ENCODE data around the gene PTPRM.

Gene PTPRM

DNA sequence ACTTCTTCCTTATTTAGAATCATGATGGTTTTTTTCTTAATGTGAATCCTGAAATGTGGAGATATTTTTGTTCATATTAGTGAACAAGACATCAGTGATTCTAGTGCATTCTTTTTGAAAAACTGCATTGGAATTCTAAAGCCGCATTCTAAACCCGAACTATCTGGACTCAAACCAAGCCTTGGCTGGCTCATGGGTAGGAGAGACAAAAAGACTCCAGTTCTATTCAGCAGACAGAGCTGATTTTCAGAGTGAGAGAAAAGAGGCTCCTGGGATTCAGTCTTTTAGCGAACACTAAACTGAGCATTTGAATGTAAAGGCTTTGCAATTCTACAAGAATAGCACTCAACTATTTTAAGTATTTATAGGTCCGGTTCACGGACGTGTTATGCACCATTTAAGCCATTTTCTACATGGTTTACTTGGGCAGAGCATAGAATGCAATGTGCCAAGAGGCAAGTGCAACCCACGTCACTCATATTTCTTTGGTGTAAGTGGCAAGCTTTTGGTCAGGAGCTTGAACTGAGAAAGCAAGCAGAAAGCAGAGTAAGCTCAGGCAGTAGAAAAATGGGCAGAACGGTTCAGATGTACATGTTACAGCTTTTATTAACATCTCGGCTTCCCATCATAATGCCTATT lies 814.8 kb downstream of the PTPRM start:
- DNase-seq = no peak

DNA sequence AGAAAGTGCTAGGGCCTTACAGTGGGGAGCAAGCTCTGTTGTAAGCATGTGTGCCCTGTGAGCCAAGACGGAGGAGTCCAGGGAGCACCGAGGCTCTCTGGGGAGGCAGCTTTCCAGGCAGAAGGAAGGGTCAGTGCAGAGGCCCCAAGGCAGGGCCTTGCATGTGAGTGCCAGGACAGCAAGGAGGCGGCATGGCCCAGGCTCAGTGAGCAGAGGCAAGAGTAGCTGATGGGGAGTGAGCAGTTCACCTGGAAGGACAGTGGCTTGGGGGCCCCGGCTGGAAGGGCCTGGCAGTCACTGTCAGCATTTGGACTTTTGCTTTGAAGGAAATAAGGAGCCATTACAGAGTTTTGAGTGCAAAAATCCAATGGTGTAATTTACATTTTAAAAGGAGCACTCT lies 818.3 kb downstream of the PTPRM start:
- DNase-seq = no peak

DNA sequence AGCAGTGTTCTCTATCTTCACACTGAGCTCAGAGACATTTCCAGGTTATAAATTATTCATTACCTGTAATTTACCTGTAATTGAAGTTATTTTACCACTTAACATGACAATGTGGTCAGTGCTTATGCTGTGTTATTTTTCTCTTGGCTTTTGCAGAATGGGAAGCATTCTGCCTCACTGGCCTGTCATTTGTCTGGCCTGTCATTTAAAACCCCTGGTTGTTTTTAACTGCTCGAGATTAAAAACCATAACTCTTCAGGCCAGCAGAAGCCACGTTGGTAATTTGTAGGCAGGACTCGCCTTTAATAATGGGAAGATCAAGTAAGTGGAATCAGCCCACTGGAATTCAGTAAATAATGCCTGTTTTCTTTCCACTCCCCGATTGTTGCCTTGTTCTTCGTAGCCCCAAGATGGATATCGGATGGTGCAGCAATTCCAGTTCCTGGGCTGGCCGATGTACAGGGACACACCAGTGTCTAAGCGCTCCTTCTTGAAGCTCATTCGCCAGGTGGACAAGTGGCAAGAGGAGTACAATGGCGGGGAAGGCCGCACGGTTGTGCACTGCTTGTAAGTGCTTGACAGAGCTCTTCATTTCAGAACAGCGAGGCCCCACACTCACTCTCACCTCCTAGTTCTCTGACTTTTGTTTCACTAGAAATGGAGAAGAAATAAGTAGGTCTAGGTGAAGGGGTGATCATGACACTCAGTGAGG lies 819.7 kb downstream of the PTPRM start:
- no peak for DNase-seq

DNA sequence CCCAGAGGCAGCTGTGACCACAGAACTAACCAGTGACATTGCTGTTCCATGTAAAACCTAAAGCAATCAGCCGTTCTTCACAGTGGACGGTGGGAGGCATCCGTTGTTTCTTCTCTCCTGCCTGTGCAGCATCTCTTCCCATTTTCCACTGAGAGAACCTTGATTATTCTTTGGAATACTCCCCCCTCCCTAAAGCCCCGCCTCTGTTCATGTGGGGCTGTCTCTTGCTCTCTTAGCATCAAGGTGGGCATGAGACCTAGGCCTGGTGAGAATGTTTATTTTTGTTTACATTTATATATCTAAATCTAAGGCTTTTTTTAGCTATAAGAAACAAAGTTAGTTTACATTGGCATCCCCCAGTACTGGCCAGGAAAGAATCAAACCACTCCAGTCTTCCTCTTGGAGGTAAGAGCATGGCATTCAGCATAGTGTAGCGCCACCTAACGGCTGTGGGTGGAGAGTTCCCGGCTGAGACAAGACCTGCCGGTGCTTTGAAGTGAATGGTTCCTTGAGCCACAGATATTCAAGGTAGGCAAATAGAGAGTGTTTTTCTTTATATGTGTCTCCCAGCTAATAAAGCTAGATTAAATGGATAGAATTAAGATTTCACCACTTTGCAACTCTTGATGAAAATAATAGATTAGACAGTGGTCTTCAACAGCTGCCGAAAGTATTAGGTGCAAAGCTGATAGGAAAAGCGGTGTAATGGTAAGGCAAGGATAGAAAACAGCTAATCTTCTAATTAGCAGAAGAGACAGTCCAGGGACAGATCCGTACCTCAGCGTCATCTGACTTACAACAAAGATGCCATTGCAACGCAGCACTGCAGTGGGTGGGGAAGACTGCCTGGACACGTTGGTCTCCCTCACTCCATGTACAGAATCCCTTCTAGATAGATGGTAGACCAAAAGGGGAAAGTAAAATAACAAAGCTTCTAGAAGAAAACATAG lies 822.5 kb downstream of the PTPRM start:
- DNase-seq = peak; percentile 35

DNA sequence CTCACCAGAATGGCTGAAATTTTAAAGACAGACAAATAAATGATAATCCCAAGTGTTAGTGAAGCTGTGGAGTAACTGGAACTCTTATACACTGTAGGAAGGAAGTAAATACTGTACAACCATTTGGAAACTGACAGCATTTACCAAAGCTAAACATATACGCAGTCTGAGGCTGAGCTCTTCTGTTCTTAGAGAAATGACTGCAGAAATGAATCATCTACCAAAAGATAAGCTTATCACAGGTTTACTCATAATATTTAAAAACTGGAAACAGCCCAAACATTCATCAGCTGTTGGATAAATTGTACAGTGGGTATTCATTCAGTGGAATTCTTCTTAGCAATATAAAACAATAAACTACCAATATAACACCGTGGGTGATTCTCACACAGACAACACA lies 824.0 kb downstream of the PTPRM start:
- no peak for DNase-seq

DNA sequence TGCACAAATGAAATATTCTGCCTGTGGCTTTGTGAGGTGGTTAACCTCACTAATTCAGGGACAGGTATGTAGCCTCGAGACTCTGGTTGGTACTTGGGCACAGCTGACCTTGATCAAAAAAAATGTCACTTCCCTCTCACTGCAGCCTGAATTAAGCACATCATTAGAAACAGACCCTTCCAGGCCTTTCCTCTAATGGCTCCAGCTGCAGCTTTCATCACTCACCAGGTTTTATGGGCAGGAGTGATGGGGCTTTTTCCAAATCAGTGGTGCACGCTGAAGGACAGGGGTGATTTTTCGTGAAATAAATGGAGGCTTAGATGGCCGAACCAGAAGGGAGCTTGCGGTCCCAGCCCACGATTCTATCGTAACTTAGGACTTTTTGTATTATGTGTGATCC lies 829.1 kb downstream of the PTPRM start:
- DNase-seq = no peak

DNA sequence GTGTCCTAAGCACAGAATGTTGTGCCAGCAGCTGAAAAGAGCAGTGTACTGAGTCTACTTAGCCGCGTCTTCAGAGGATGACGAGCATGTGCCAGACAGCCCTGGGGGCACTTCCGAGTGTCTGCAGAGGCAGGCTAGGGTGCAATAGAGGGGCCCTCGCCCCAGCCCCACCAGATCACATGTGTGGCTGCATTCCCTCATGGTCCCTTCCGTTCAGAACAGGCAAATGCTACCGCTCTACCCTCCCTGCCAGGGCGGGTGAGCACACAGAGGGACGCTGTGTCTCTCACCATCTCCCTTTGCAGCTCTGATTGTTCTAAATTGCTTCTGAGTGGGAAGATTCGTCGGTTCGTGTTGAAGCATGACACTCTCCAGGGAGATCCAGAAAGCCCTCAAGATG lies 829.9 kb downstream of the PTPRM start:
- no peak for DNase-seq

DNA sequence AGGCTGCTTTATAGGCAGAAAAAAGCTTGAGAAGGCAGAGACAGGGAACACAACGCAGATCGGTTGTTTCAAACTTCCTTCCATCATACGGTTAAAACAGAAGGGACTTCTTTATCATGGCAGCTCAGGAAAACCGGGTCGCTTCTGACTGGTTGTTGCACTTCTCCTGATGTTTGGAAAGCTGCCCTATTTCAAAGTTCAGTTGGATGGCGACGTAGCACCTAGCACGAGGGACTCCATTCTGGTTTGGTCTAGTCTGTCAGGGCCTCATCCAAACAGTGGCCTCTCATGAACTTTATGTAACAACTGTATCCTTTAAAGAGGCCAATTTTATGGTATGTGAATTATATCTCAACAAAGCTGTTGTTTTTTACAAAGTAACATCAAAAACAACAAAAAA lies 832.0 kb downstream of the PTPRM start:
- no peak for DNase-seq

DNA sequence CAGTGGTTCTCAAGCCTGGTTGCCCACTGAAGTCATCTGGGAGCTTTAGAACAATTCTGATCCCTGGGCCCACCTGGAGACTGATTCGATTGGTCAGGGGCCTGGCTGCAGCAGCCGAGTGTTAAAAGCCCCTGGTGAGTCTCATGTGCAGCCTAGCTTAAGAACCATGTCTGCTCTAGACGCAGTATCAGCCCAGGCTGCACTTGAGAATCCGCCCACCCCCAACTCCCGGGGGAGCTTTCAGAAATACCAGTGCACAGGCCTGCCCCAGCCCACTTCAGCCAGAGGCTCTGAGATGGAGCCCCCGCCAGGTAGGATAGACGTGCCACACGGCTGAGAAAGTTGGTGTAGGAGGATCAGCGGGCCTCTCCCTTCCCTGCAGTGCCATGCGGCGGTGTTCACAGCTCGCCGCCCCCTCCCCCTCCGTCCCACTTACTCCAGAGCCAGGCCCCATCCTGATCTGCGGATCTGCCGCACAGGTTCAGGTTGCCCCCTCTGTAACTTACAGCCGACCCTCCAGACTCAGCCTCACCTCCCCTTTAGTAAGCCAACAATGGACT lies 833.2 kb downstream of the PTPRM start:
- DNase-seq = no peak

DNA sequence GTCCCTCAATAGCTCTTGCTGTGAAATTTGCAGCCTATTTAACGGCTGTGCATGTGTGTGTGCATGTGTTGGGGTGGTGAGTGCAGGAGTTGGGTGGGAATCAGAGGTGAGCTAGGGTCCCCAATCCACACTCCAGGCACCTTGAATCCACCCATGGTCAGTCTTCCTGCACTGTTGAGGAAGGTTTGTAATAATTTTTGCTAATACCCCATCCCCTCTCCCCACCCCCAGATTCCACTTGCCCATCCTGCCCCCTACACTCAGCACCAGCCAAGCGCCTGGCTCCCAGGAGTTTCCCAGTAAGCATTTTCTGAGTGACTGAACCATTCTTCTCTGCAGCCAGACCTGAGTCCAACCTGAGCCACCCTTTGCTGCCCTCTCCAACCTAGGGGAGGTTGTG lies 833.7 kb downstream of the PTPRM start:
- DNase-seq = no peak

DNA sequence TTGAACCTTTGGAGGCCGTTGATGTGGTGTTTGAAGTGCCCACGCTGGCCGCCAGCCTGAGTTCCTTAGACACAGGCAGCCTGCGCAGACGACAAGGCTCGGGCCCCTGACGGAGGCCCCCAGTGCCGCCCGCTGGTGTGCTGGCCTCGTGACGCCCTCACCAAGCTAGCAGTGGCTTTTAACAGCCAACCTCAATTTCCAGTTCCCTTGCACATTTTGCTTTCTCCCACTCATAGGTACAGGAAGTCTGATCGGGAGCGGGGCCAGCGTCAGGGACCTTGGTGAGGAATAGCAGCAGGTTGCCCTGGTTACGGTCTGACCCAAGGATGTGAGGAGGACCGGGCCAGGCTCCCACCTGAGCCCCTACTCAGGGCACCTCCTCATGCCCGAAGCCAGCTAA lies 834.5 kb downstream of the PTPRM start:
- no peak for DNase-seq

DNA sequence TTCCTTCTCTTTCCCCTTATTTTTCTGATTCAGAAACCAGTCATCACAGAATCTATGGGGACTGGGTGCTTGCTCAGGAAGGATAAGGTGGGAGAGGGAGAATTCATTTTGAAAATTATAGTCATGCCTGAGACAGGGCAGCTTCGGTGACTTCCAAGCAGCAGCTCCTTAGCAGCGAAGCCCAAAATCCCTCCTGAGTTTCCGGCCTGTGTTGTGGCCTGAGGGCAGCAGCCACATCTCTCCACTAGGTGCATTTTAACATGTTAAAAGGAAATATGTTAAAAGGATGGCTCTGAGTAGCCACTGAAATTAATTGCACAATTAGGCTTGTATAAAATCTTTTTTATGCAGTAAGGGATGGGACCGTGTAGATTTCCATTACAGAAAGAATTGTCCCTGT lies 835.1 kb downstream of the PTPRM start:
- DNase-seq = no peak

DNA sequence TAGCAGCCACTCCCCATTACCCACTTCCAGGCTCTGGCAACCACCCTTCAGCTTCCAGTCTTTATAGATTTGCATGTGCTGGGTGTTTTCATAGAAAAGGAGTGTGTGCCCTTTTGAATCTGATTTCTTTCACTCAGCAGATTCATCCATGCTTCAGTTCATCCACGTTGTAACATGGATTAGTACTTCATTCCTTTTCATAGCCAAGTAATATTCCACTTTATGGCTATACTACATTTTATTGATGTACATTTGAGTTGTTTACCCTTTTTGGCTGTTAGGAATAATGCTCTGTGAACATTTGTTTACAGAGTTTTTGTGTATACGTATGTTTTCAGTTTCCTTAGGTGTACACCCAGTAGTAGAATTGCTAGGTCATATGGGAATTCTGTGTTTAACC lies 836.6 kb downstream of the PTPRM start:
- no peak for DNase-seq

DNA sequence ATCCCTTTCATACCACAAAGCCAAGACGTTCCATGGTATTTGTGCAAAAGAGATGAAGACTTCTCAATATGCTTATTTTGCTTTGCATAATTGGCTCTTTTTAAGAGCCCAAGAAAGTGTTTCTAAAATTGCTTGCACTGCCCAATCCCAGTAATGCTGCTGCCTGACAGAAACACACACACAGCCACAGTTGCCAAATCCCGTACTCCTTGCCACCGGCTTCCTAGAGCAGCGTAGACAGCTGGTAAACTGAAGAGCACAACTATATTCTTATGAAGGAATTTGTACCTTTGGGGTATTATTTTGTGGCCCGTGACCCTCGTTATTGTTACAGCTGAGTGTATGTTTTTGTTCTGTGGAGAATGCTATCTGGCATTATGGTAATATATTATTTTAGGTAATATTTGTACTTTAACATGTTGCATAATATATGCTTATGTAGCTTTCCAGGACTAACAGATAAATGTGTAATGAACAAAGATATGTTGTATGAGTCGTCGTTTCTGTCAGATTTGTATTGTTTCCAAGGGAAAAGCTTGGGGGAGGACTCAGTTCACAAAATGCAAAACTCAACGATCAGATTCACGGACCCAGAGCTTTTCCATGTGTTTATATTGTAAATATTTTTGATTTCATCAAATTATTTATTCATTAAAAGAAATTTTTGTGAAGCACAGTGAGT lies 839.2 kb downstream of the PTPRM start:
- no peak for DNase-seq

DNA sequence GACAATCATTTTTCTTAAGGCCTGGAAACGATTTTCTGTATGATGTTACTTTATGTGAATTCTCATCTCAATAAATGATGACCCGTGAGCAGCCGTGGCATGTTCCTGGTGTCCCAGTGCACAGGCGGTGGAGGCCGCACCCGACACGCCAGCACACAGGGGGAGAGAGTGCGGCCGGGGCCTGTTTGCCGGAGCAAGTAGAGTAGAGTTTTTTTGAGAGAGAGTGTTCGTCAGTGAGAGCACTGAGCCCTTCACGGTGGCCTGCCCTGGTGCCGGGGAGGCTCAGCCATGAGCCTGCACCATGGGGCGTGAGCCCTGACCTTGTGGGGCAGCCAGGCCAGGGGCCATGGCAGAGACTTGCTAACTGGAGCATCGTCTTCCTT lies 839.7 kb downstream of the PTPRM start:
- DNase-seq = no peak

DNA sequence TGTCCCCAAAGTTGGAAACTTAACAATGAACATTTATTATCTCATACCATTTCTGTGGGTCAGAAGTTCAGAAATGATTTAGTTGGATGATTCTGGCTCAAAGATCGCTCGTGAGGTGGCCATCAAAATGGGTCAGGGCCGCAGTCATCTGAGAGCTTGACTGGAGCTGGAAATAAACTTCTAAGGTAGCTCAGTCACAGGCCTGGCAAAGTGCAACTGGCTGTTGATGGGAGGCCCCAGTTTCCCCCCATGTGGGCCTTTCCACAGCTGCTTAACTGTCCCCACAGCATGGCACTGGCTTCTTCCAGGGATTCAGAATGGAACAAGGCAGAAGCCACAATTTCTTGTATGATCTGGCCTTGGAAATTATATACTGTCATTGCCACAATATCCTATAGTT lies 842.0 kb downstream of the PTPRM start:
- DNase-seq = no peak

DNA sequence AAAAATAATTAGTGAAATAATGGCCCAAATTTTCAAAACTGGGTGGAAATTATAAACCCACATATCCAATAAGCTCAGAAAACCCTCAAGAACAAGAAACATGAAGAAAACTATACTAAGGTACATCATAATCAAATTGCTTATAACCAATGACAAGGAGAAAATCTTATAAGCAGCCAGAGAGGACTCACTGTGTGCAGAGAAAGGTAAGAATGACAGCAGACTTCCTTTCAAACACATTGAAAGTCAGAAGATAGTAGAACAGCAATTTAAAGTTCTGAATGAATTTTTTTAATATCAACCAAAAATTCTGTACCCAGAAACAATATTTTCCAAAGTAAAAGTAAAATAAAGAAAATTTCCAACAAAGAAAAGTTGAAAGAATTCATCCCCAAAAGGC lies 844.4 kb downstream of the PTPRM start:
- no peak for DNase-seq

DNA sequence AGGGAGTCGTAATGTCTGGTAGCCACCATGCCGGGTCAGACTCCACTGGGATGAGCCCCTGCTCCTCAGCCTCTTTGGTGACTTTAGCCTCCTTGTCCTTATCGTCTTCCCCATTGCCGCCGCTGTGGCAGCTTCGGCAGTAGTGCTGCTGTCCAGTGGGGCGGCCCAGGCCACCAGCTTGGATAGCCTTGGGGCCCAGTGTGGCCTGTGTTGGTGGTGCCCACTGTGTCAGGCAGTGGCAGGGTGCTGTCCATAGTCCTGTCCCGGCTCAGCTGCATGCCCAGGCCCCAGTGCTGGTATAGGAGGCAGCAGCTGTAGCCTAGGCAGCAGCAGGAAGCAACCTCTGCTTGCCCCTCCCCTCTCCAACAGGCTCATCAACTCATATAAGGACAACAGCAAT lies 845.0 kb downstream of the PTPRM start:
- no peak for DNase-seq

DNA sequence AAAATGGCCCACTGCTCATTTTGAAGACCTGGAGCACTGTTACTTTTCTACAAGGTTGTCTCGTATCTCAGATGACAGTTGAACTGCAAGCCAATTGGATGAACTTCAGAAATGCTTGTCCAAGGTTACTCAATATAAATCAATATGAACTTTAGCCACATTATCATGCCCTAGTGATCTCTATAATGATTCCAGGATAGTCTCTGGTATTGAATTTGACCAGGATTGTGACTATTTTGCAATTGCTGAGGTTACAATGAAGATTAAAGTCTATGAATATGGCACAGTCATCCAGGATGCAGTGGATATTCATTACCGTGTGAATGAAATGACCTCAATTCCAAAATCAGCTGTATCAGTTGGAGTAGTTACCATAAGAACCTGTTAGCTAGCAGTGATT lies 846.1 kb downstream of the PTPRM start:
- no peak for DNase-seq

DNA sequence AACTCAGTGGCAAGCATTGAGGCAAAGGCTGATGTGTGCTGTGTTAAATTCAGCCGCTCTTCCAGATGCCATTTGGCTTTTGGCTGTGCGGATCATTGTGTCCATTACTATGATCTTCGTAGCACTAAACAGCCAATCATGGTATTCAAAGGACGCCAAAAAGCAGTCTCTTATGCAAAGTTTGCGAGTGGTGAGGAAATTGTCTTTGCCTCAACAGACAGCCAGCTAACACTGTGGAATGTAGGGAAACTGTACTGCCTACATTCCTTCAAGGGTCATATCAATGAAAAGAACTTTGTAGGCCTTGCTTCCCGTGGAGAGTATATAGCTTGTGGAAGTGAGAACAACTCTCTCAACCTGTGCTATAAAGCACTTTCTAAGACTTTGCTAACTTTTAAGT lies 846.6 kb downstream of the PTPRM start:
- DNase-seq = no peak

DNA sequence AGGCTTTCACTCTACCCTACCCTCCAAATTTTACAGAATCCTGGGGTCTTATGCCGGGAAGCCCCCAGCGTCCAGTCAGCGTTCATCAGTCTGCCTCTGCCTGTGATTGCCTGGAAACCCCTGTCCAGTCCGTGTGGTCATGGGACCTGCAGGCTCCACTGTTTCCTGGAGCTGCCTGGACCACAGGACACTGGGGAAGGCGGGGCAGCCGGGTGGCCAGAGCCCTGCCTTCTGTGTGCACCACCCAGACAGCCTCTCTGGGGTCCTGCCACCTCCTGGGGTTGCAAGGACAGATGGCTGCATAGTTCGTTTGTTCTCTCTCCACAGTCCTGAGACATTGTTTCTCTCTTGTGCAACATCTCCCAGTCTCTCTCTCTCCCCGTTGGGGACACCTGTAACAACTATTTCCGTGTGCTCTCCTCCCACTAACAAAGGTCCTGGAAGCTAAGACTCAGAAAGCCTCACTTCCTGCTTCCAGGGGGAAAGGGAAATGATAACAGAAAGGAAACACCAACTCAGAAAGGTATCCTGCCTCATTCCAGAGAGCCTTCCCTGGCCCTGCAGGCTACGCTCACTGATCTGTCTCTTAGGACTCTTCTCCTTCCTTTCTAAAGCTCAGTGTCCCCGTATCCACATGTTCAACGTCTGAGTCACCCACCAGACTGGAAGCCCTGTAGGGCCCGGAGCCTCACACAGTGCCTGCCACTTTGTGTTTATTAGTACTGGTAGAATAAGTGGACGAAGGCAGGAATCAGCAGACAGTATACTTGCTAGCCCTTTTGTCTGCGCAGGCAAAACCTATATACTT lies 849.3 kb downstream of the PTPRM start:
- DNase-seq = no peak

DNA sequence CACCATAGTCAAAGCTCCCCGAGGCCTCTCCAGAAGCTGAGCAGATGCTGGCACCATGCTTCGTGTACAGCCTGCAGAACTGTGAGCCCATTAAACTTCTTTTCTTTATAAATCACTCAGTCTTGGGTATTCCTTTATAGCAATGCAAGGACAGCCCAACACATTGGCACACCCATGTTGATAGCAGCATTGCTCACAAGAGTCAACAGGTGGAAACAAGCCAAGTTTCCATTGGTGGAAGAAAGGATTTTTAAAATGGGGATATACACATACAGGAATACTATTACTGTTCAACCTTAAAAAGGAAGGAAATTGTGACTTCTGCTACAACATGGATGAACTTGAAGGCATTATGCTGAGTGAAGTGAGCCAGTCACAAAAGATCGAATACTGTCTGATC lies 855.3 kb downstream of the PTPRM start:
- no peak for DNase-seq

All from NCI-H774 (cell line).